Measurements from ENCODE around the gene SLC28A3.
"Not testable (repeated sequence)": the region's sequence is repeated elsewhere in the genome, so short reads cannot be mapped to it uniquely, and the experiment has no call there.

SLC28A3 gene

GRCh38 chr9:84340535-84340934 is at the start of gene SLC28A3:
Gene SLC28A3 (minus strand): TSS chr9:84340758. CDS start chr9:84340633, 125 bp downstream.
- no peak for TF ChIP-seq CTCF (IDR thresholded peaks at IDR 0.05; ENCODE audit: low read depth, low read length, missing control alignments)
- no peak within 1 kb of the TSS for H3K4me3 ChIP-seq (ENCODE audit: low read depth, low read length)
- in situ Hi-C loops (cut with HindIII; ENCODE audit: low sequenced_read_pairs) = no loop called here
- no peak for DNase-seq (ENCODE audit: low read depth)

- DNase-seq (ENCODE audit: low read depth); H3K4me3 ChIP-seq (ENCODE audit: low read depth, low read length); in situ Hi-C loops (cut with HindIII; ENCODE audit: low sequenced_read_pairs): not testable (repeated sequence)
These were observed 49.7 kb upstream of the SLC28A3 start for GRCh38 chr9:84390254-84390653.

GRCh38 chr9:84387821-84388220 is 47.3 kb upstream of the SLC28A3 start:
- H3K4me3 ChIP-seq (ENCODE audit: low read depth, low read length) = no peak overlapping the region
- no peak for DNase-seq (ENCODE audit: low read depth)
- in situ Hi-C loops (cut with HindIII; ENCODE audit: low sequenced_read_pairs) = no loop called here
- TF ChIP-seq CTCF (IDR thresholded peaks at IDR 0.05; ENCODE audit: low read depth, low read length, missing control alignments) = no peak

GRCh38 chr9:84386753-84387152 is 46.2 kb upstream of the SLC28A3 start:
- DNase-seq (ENCODE audit: low read depth) = no peak
- in situ Hi-C loops (cut with HindIII; ENCODE audit: low sequenced_read_pairs) = no loop called here
- H3K4me3 ChIP-seq (ENCODE audit: low read depth, low read length) = no peak overlapping the region
- no peak for TF ChIP-seq CTCF (IDR thresholded peaks at IDR 0.05; ENCODE audit: low read depth, low read length, missing control alignments)

- in situ Hi-C loops (cut with HindIII; ENCODE audit: low sequenced_read_pairs) = no loop called here
- no peak overlapping the region for H3K4me3 ChIP-seq (ENCODE audit: low read depth, low read length)
- no peak for TF ChIP-seq CTCF (IDR thresholded peaks at IDR 0.05; ENCODE audit: low read depth, low read length, missing control alignments)
- DNase-seq (ENCODE audit: low read depth) = no peak
These were observed 45.0 kb upstream of the SLC28A3 start for GRCh38 chr9:84385386-84386040.

GRCh38 chr9:84384617-84385016 is 44.1 kb upstream of the SLC28A3 start:
- in situ Hi-C loops (cut with HindIII; ENCODE audit: low sequenced_read_pairs) = no loop called here
- H3K4me3 ChIP-seq (ENCODE audit: low read depth, low read length) = no peak overlapping the region
- no peak for DNase-seq (ENCODE audit: low read depth)
- TF ChIP-seq CTCF (IDR thresholded peaks at IDR 0.05; ENCODE audit: low read depth, low read length, missing control alignments) = no peak

- no peak overlapping the region for H3K4me3 ChIP-seq (ENCODE audit: low read depth, low read length)
- no peak for DNase-seq (ENCODE audit: low read depth)
- in situ Hi-C loops (cut with HindIII; ENCODE audit: low sequenced_read_pairs) = no loop called here
- TF ChIP-seq CTCF (IDR thresholded peaks at IDR 0.05; ENCODE audit: low read depth, low read length, missing control alignments) = no peak
These were observed 42.6 kb upstream of the SLC28A3 start for GRCh38 chr9:84383178-84383577.
